HCT116 (cell line): ENCODE data around the gene A4GALT.
"Not testable (repeated sequence)": the region's sequence is repeated elsewhere in the genome, so short reads cannot be mapped to it uniquely, and the experiment has no call there.

Experiments used
- CTCF ChIP-seq, 3 experiments: fragments of 200-600 bp in 1 of 3; sonication (generic) in 1 of 3; IDR thresholded peaks in 2 of 3; conservative IDR thresholded peaks in 1 of 3; 2 replicates each; pipeline ENCODE4 v1.5.1; 2012 to 2017; ENCODE audit warnings: low read depth in 2 of 3, low read length in 2 of 3, antibody characterized with exemption in 1 of 3, borderline replicate concordance in 1 of 3, control low read depth in 1 of 3, mild to moderate bottlenecking in 1 of 3, mixed read lengths in 1 of 3, mixed run types in 1 of 3, moderate library complexity in 1 of 3; ENCODE audit not compliant: insufficient read depth in 1 of 3
- RAD21 ChIP-seq: IDR thresholded peaks from 2 replicates; pipeline ENCODE4 v1.6.1; 2012; ENCODE audit warnings: low read depth, mild to moderate bottlenecking

GRCh38 chr22:42673071-42673470 is 47.6 kb downstream of the A4GALT start:
- TF ChIP-seq RAD21; CTCF (IDR thresholded peaks at IDR 0.05 in 2 of 3, conservative IDR thresholded peaks at IDR 0.05 in 1 of 3; ENCODE audit: borderline replicate concordance in 1 of 3, insufficient read depth in 1 of 3, low read depth in 2 of 3, low read length in 2 of 3): not testable (repeated sequence)
